T-cell (primary cell): ENCODE data around the gene GRHL3. TPM values are rescaled to one million over a fixed set of nuclear protein-coding genes. Genes with fewer than 3 reads are reported as not detected.

Experiments
- ATAC-seq, 4 experiments: fragments of 200-7000 bp in 3 of 4; fragments of 150-1000 bp in 1 of 4; cut with Tn5 transposase; replicated peaks in 1 of 4; 1 replicate in 3 of 4; 2 replicates in 1 of 4; pipeline ENCODE4 v1.10.0; 2021; ENCODE audit warnings: moderate library complexity in 3 of 4, mild to moderate bottlenecking in 2 of 4, moderate number of reproducible peaks in 1 of 4
- CTCF ChIA-PET, 2 donors: fragments of 300-600 bp; sonication (Branson Sonifier 250); formaldehyde crosslinking; loops; one replicate each; lab custom pipeline; 2022; ENCODE audit warnings: antibody characterized with exemption in 2 of 2; lab: Charles Lee
- POLR2A ChIA-PET, 2 donors: fragments of 300-600 bp; sonication (Branson Sonifier 250); formaldehyde crosslinking; loops; one replicate each; lab custom pipeline; 2022; ENCODE audit warnings: antibody characterized with exemption in 2 of 2; lab: Charles Lee
- DNase-seq, 35 experiments: peaks; one replicate each; pipeline versions ENCODE4 v3.0.0 to v3.0.0-alpha.2; 2013 to 2023
- H3K27ac ChIP-seq: one replicate; pipeline ENCODE4 v1.5.1; 2013; ENCODE audit warnings: low read length
- H3K27me3 ChIP-seq, 2 experiments: replicated peaks in 1 of 2; 1 replicate in 1 of 2; 2 replicates in 1 of 2; pipeline versions ENCODE4 v1.6.1 to v1.7.0; 2013; ENCODE audit warnings: low read length in 1 of 2, mixed read lengths in 1 of 2; ENCODE audit not compliant: control insufficient read depth in 2 of 2, insufficient read depth in 2 of 2; ENCODE audit errors: extremely low read depth in 1 of 2
- H3K36me3 ChIP-seq, 2 donors: 1 replicate in 1 of 2; 2 replicates in 1 of 2; pipeline versions ENCODE4 v1.6.1 to v1.7.0; 2013; ENCODE audit warnings: low read length in 1 of 2; ENCODE audit not compliant: control insufficient read depth in 2 of 2, insufficient read depth in 1 of 2; ENCODE audit errors: extremely low read depth in 1 of 2
- H3K4me1 ChIP-seq, 2 experiments: 1 replicate in 1 of 2; 2 replicates in 1 of 2; pipeline versions ENCODE4 v1.6.1 to v1.7.0; 2013; ENCODE audit warnings: low read length in 2 of 2, mixed read lengths in 1 of 2; ENCODE audit not compliant: insufficient read depth in 2 of 2, control insufficient read depth in 1 of 2; ENCODE audit errors: extremely low read depth in 1 of 2
- H3K4me3 ChIP-seq, 2 donors: 1 replicate in 1 of 2; 2 replicates in 1 of 2; pipeline versions ENCODE4 v1.5.1 to v1.7.0; 2013; ENCODE audit warnings: mild to moderate bottlenecking in 2 of 2, low read length in 1 of 2, moderate library complexity in 1 of 2; ENCODE audit not compliant: control insufficient read depth in 1 of 2; ENCODE audit errors: extremely low read depth in 1 of 2
- H3K9me3 ChIP-seq: 2 replicates; pipeline ENCODE4 v1.7.0; 2013
- H3K27ac Mint-ChIP-seq, 2 donors: one replicate each; pipeline ENCODE4 v1.8.0; 2020 to 2021; ENCODE audit warnings: mild to moderate bottlenecking in 2 of 2, mixed read lengths in 2 of 2
- H3K27me3 Mint-ChIP-seq, 2 donors: one replicate each; pipeline ENCODE4 v1.8.0; 2021 to 2022; ENCODE audit warnings: mixed read lengths in 2 of 2
- H3K36me3 Mint-ChIP-seq: one replicate; pipeline ENCODE4 v1.8.0; 2021; ENCODE audit warnings: mixed read lengths
- H3K4me1 Mint-ChIP-seq, 3 donors: one replicate each; pipeline ENCODE4 v1.8.0; 2020 to 2022; ENCODE audit warnings: mixed read lengths in 3 of 3, mild to moderate bottlenecking in 1 of 3
- H3K4me3 Mint-ChIP-seq, 3 donors: one replicate each; pipeline ENCODE4 v1.8.0; 2020 to 2022; ENCODE audit warnings: mild to moderate bottlenecking in 3 of 3, mixed read lengths in 3 of 3, moderate library complexity in 3 of 3
- H3K9me3 Mint-ChIP-seq, 3 donors: one replicate each; pipeline ENCODE4 v1.8.0; 2020 to 2022; ENCODE audit warnings: mixed read lengths in 3 of 3
- WGBS: methylation state at CpG from one replicate; pipeline ENCODE4 v1.1.5; 2013; ENCODE audit warnings: missing lambda C conversion rate; ENCODE audit not compliant: insufficient coverage; 5-methylcytosine and 5-hydroxymethylcytosine counted together
- total RNA-seq, 35 experiments: library from RNA in 6 of 35; stranded (reverse) in 6 of 35; fragments of 120-200 nt in 1 of 35; gene quantifications; one replicate each; pipeline versions ENCODE4 v1.2.1 to v1.2.4 and lab custom pipeline; 2013 to 2026

The GRHL3 gene
- total RNA-seq, 5 donors from 2014 or later (not counting 1 experiment from before 2014, with no cell fraction given): not detected

DNA sequence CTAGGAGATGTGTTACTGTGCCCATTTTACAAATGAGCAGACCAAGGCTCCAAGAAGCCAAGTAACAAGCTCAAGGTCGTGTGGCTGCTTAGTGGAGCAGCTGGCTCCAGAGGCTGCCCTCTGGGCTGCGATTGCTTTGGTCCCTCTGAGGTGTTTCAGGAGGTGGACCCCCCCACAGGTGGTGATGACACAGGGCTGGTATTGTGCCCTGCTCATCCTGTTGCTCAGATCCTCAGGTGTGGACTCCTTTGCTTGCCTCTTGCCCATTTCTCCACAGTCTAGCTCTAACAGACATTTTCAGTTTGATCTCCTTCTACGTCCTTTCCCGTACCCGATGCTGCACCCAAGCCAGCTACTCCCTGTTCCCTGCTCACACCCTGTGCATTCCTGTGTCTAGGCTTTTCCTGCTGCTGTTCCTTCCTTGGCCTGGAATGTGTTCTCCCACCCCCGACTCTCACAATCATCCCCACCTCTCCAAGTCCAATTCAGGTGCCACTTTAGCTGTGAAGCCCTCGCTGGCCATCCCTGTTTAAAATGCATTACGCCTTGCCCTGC lies 28.1 kb upstream of the GRHL3 start:
- DNase-seq: no peak

DNA sequence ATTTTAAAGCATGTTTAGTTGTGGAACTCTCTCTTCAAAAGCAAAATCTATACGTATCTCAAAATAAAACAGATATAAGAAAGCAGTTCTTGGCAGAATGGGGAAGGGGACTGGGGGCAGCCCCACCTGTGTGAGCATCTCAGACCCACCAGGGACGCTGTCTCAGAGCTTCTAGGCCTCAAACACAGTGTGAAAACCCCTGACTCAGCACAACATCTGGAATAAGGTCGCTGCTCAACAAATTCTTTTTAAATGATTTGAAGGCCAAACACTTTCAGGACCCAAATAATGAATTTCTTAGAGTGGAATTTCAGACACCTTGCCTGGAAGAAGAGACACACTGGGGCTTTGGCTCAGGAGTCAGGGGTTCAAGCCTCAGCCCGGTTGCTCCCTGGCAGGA lies 27.1 kb upstream of the GRHL3 start:
- Histone ChIP-seq H3K27me3 (peaks cover 0 to 11% of the 10 kb centered on the region in 2 experiments), H3K9me3 (no peaks in the 10 kb centered on the region), H3K36me3 (no peaks in the 10 kb centered on the region), H3K4me3 (no peak overlapping the region), H3K4me1 (no peaks in the 10 kb centered on the region), H3K27ac (no peak overlapping the region)
- H3K27ac Mint-ChIP-seq: no peak overlapping the region
- no peaks in the 10 kb centered on the region for H3K36me3 Mint-ChIP-seq
- 57% methylated on average over 1 of the region's 4 CpGs for WGBS
- H3K4me3 Mint-ChIP-seq: no peak overlapping the region
- H3K27me3 Mint-ChIP-seq: peaks cover 10 to 11% of the 10 kb centered on the region in 2 donors
- ATAC-seq (no peak), DNase-seq (no peak)
- ChIA-PET CTCF (no interaction called here), POLR2A (no interaction called here)
- no peaks in the 10 kb centered on the region for H3K9me3 Mint-ChIP-seq
- no peaks in the 10 kb centered on the region for H3K4me1 Mint-ChIP-seq

More for the DNA sequence above, 28.1 kb upstream of the GRHL3 start:
- Mint-ChIP-seq H3K4me1 (no peaks in the 10 kb centered on the region), H3K27ac (no peak overlapping the region), H3K9me3 (no peaks in the 10 kb centered on the region), H3K27me3 (peaks cover 10 to 11% of the 10 kb centered on the region in 2 donors), H3K4me3 (no peak overlapping the region), H3K36me3 (no peaks in the 10 kb centered on the region)
- ChIA-PET CTCF (no interaction called here), POLR2A (interaction anchor here in 1 of 2 donors (0.6 kb wide), 1 partner anchor 102 kb away, joined by 5 read pairs; no protein-coding TSS in a partner anchor)
- no peaks in the 10 kb centered on the region for H3K9me3 ChIP-seq
- H3K27ac ChIP-seq: no peak overlapping the region
- H3K36me3 ChIP-seq: no peaks in the 10 kb centered on the region
- H3K4me3 ChIP-seq: no peak overlapping the region
- no peaks in the 10 kb centered on the region for H3K4me1 ChIP-seq
- WGBS: 85% methylated on average over 6 of the region's 8 CpGs
- no peak for ATAC-seq
- H3K27me3 ChIP-seq: peaks cover 0 to 14% of the 10 kb centered on the region in 2 experiments

DNA sequence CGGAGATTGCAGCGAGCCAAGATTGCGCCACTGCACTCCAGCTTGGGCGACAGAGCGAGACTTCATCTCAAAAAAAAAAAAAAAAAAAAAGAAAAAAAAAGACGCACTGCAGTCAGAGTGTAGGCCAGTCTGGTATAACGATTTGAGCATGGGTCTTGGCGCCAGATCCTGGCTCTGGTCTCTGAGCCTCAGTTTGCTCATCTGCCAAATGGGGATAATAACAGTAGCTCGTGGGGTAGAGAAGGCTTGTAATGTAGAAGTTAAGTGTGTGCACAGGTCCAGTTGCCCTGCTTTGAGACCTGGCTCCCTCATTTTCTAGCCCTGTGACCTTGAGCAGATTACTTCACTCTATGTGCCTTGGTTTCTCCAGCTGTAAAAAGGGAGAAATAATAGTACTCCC lies 26.3 kb upstream of the GRHL3 start:
- no peaks in the 10 kb centered on the region for H3K4me1 Mint-ChIP-seq
- no peak overlapping the region for H3K4me3 ChIP-seq
- no peak overlapping the region for H3K27ac Mint-ChIP-seq
- CTCF ChIA-PET: no interaction called here
- H3K4me1 ChIP-seq: no peaks in the 10 kb centered on the region
- peaks cover 10 to 11% of the 10 kb centered on the region in 2 donors for H3K27me3 Mint-ChIP-seq
- H3K27me3 ChIP-seq: peaks cover 0 to 16% of the 10 kb centered on the region in 2 experiments
- ATAC-seq (no peak), DNase-seq (no peak)
- no peaks in the 10 kb centered on the region for H3K36me3 ChIP-seq
- no peak overlapping the region for H3K27ac ChIP-seq
- WGBS: 85% methylated on average over 9 of the region's 9 CpGs
- no peaks in the 10 kb centered on the region for H3K9me3 Mint-ChIP-seq
- no peak overlapping the region for H3K4me3 Mint-ChIP-seq
- H3K36me3 Mint-ChIP-seq: no peaks in the 10 kb centered on the region
- no peaks in the 10 kb centered on the region for H3K9me3 ChIP-seq
- POLR2A ChIA-PET: no interaction called here

DNA sequence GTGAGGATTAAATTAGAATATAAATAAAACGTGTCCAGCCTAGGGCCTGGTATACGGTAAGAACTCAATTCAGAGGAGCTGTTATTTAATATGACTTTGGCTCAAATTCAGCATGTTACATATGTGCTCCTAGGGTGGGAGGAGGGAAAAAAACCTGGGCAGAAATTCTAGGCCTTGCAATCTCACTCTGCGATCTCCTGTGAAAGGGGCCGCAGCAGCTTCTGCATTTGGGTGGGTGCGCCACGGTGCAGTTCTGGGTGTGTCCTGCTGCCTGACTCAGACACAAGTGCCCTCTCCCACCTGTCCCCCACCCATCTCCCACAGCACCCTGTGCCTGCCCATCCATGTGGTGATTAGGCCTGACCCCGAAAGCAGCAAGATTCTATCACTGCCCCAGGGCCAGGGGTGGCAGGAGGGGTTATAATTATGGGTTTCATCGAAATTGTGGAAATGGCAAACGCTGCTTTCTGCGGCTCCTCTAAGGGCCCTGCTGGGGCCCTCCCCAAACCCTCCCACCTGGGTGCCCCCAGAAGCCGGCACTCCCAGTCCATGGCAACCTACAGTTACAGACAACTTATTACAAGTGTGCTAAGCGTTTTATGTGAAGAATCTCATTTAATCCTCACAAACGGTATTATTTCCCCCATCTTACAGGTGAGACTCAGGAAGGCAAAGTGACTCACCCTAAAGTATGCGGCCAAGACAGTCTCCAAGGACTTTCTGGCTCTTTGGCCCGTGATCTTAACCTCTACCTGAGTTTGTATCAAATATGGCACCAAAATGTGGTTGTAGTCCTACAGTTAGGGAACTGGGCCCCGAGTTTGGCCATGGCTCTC lies 25.5 kb upstream of the GRHL3 start:
- Histone ChIP-seq H3K4me3 (no peak overlapping the region), H3K4me1 (no peaks in the 10 kb centered on the region), H3K27me3 (peaks cover 0 to 17% of the 10 kb centered on the region in 2 experiments), H3K27ac (no peak overlapping the region), H3K36me3 (no peaks in the 10 kb centered on the region), H3K9me3 (no peaks in the 10 kb centered on the region)
- POLR2A ChIA-PET: no interaction called here
- H3K27ac Mint-ChIP-seq: no peak overlapping the region
- no peaks in the 10 kb centered on the region for H3K4me1 Mint-ChIP-seq
- ATAC-seq (no peak), DNase-seq (no peak)
- no peak overlapping the region for H3K4me3 Mint-ChIP-seq
- H3K36me3 Mint-ChIP-seq: no peaks in the 10 kb centered on the region
- H3K9me3 Mint-ChIP-seq: no peaks in the 10 kb centered on the region
- CTCF ChIA-PET: no interaction called here
- H3K27me3 Mint-ChIP-seq: peaks cover 10 to 18% of the 10 kb centered on the region in 2 donors
- WGBS: 81% methylated on average over 7 of the region's 16 CpGs

DNA sequence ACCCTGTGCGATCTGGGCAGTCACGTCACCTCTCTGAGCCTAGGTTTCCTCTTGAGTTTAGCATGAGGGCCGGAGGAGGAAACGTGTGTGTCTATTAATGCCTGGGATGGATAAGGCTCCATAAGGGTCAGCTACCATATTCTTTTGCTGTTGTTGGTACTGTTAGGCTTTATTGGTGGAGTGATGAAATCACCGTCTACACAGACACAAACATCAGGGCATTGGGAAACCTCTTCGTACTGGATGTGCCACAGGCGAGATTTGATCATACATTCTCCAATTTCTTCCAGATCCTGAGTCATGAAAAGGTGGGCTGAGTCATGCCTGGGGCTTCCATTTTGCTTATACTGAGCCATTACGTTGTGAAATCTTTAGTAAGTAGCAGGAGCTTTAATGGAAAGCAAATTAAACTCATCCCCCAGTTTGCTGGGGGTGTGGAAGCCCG lies 24.9 kb upstream of the GRHL3 start:
- CTCF ChIA-PET: no interaction called here
- H3K4me3 Mint-ChIP-seq: no peak overlapping the region

DNA sequence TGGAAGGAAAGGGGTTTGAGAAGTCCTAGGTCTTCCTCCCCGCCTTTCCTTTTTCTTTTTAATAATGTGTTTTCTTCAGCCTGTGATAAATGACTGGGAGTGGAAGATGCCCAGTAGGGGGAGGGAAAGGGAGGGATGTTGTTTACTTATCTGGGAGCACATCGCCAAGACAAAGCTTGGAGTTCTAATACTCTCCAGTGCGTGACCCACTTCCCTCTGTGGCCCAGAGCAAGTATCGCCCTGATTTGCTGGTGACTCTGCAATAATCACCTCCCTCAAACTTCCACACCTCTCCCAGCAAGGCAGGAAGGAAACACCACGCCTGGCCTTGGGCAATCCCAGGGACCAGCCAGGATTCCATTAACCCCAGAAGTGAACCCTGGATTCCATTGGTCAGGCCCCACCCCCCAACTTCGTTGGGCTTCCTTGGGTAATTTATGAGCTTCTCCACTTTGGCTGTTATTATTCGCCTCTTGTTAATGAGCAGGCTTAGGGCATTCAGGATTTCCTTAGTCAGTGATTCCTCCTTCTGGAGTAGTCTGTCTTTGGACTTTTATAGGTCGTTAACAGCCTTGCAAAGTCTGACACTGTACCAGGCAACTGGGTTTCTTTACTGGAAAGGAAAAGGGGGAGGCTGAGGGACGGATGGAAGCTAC lies 24.3 kb upstream of the GRHL3 start:
- no peak for ATAC-seq
- H3K27ac Mint-ChIP-seq: no peak overlapping the region
- Histone ChIP-seq H3K9me3 (no peaks in the 10 kb centered on the region), H3K27ac (no peak overlapping the region), H3K4me1 (no peaks in the 10 kb centered on the region), H3K36me3 (no peaks in the 10 kb centered on the region), H3K27me3 (peaks cover 0 to 17% of the 10 kb centered on the region in 2 experiments), H3K4me3 (no peak overlapping the region)
- H3K4me3 Mint-ChIP-seq: no peak overlapping the region
- no peaks in the 10 kb centered on the region for H3K4me1 Mint-ChIP-seq
- 100% methylated on average over 2 of the region's 9 CpGs for WGBS
- ChIA-PET POLR2A (no interaction called here), CTCF (no interaction called here)
- peaks cover 11 to 19% of the 10 kb centered on the region in 2 donors for H3K27me3 Mint-ChIP-seq
- no peak for DNase-seq
- H3K36me3 Mint-ChIP-seq: no peaks in the 10 kb centered on the region
- no peaks in the 10 kb centered on the region for H3K9me3 Mint-ChIP-seq

More for the DNA sequence above, 24.9 kb upstream of the GRHL3 start:
- whole genome bisulfite sequencing: 85% methylated on average over 3 of the region's 9 CpGs
- H3K9me3 Mint-ChIP-seq: no peaks in the 10 kb centered on the region
- H3K27me3 Mint-ChIP-seq: peaks cover 10 to 19% of the 10 kb centered on the region in 2 donors
- DNase-seq (no peak), ATAC-seq (no peak)
- no peaks in the 10 kb centered on the region for H3K36me3 Mint-ChIP-seq
- no peak overlapping the region for H3K4me3 ChIP-seq
- no peaks in the 10 kb centered on the region for H3K4me1 ChIP-seq
- no peaks in the 10 kb centered on the region for H3K9me3 ChIP-seq
- no peak overlapping the region for H3K27ac Mint-ChIP-seq
- H3K27ac ChIP-seq: no peak overlapping the region
- no peaks in the 10 kb centered on the region for H3K36me3 ChIP-seq
- H3K4me1 Mint-ChIP-seq: no peaks in the 10 kb centered on the region
- peaks cover 0 to 17% of the 10 kb centered on the region in 2 experiments for H3K27me3 ChIP-seq
- POLR2A ChIA-PET: no interaction called here
